HepG2 (cell line): ENCODE results near the gene ZNF770. TPM values are rescaled to one million over a fixed set of nuclear protein-coding genes. Genes with fewer than 3 reads are reported as not detected.

Experiments used
- KLF15 ChIP-seq: sonication (generic); formaldehyde crosslinking; IDR thresholded peaks from 2 replicates; pipeline ENCODE4 v1.8.1; 2023; ENCODE audit warnings: borderline replicate concordance, mild to moderate bottlenecking, inconsistent platforms, missing genetic modification reagents, mixed read lengths
- RORA ChIP-seq: sonication (generic); formaldehyde crosslinking; IDR thresholded peaks from 2 replicates; pipeline ENCODE4 v1.5.0; 2020; ENCODE audit warnings: mild to moderate bottlenecking, missing genetic modification reagents, moderate library complexity
- TBL1XR1 ChIP-seq: fragments of 150-350 bp; IDR thresholded peaks from 2 replicates; pipeline ENCODE4 v1.6.1; 2014; ENCODE audit warnings: borderline replicate concordance, low read length; ENCODE audit not compliant: partially characterized antibody
- TEAD2 ChIP-seq: sonication (generic); formaldehyde crosslinking; IDR thresholded peaks from 2 replicates; pipeline ENCODE4 v1.9.0; 2021; ENCODE audit warnings: missing genetic modification reagents
- TEF ChIP-seq: sonication (generic); formaldehyde crosslinking; IDR thresholded peaks from 2 replicates; pipeline ENCODE4 v1.5.0; 2020; ENCODE audit warnings: missing genetic modification reagents
- THAP8 ChIP-seq: sonication (generic); formaldehyde crosslinking; IDR thresholded peaks from 2 replicates; pipeline ENCODE4 v1.5.1; 2020; ENCODE audit warnings: missing genetic modification reagents, mild to moderate bottlenecking, borderline replicate concordance
- ZBED4 ChIP-seq: sonication (generic); formaldehyde crosslinking; IDR thresholded peaks from 2 replicates; pipeline ENCODE4 v1.4.0; 2020; ENCODE audit warnings: missing genetic modification reagents, borderline replicate concordance
- ZNF350 ChIP-seq: sonication (generic); formaldehyde crosslinking; IDR thresholded peaks from 2 replicates; pipeline ENCODE4 v1.4.0; 2020; ENCODE audit warnings: mild to moderate bottlenecking, low read depth, missing genetic modification reagents, borderline replicate concordance
- ZNF709 ChIP-seq: sonication (generic); formaldehyde crosslinking; IDR thresholded peaks from 2 replicates; pipeline ENCODE4 v1.5.0; 2020; ENCODE audit warnings: mild to moderate bottlenecking, missing genetic modification reagents
- ZSCAN21 ChIP-seq: sonication (generic); formaldehyde crosslinking; IDR thresholded peaks from 2 replicates; pipeline ENCODE4 v1.8.0; 2022; ENCODE audit warnings: mild to moderate bottlenecking, missing genetic modification reagents, moderate library complexity, borderline replicate concordance
- polyA plus RNA-seq, 8 experiments: library from polyadenylated mRNA; depleted of rRNA in 3 of 8; stranded (reverse) in 7 of 8; unstranded in 1 of 8; fragments of >200 nt; fragmentation: Illumina TruSeq in 4 of 8; extraction: Trizol in 4 of 8; gene quantifications; 2 replicates each; pipeline versions ENCODE4 v1.2.1 to v1.2.3, GENCODE V29; 2011 to 2016; ENCODE audit warnings: low read depth in 4 of 8, missing spikeins in 1 of 8, mixed read lengths in 1 of 8; ENCODE audit not compliant: insufficient read depth in 1 of 8
- total RNA-seq, 5 experiments: library from RNA; depleted of rRNA; stranded (reverse); fragments of >200 nt; fragmentation: Illumina TruSeq; extraction: Trizol; gene quantifications; 2 replicates each; pipeline ENCODE4 v1.2.3, GENCODE V29; 2016; ENCODE audit warnings: low read depth in 1 of 5
- TF ChIP-seq, protein P1 (sequence below): sonication (generic); formaldehyde crosslinking; IDR thresholded peaks from 2 replicates; pipeline ENCODE4 v1.5.1; 2020; ENCODE audit warnings: mild to moderate bottlenecking, missing genetic modification reagents, moderate library complexity
- TF ChIP-seq, protein P2 (sequence below): sonication (generic); formaldehyde crosslinking; IDR thresholded peaks from 2 replicates; pipeline ENCODE4 v1.4.0; 2020; ENCODE audit warnings: missing genetic modification reagents
- TF ChIP-seq, protein P3 (sequence below): sonication (generic); formaldehyde crosslinking; conservative IDR thresholded peaks from 2 replicates; pipeline ENCODE4 v1.8.0; 2022; ENCODE audit warnings: low read depth, missing genetic modification reagents

The ZNF770 gene
- total and polyA plus RNA-seq, 2 of the 13 experiments (the other 11 are each of a cell fraction or from before 2014, with no cell fraction given): 15.5 to 33.1 TPM

DNA sequence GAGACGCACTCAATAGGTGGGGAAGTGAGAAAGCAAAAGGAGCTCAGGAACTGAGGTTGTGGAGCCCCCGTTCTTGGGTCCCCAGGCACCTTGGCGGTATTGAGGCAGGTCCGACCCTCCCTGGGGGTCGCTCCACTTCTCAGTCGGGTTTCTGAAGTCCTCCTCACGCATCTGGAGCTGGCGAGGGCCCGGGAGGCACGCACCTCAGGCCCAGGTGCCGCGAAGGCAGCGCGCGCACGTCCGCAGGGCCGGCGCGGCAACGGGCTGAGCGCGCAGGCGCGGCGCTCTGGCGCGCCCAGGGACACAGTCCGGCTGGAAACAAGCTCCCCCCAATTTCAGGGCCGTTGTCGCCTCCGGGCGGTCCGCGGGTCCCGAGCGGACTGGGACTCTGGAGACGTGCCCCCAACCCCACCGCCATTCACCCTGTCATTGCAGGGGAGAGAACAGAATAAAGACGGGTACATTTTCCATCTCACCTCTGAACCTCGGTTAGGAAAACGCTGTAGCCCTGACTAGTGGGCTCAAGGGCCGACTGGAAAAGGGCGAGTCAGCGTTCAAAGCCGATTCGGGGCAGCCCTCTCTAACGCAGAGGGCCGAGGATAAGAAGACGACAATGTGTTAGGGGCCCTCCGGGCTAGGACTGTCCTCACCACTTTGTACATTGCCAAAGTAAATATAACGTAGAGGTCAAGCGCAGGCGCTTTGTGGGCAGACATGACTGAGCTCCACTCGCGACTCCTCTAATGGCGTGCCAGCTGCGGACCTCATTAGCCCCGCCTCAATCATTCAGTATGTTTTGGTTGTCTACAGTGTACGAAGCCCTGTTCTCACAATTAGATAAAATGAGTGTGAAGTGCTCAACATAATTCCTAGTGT, at the start of gene ZNF770 (continued):
- TF ChIP-seq, protein P1, sequence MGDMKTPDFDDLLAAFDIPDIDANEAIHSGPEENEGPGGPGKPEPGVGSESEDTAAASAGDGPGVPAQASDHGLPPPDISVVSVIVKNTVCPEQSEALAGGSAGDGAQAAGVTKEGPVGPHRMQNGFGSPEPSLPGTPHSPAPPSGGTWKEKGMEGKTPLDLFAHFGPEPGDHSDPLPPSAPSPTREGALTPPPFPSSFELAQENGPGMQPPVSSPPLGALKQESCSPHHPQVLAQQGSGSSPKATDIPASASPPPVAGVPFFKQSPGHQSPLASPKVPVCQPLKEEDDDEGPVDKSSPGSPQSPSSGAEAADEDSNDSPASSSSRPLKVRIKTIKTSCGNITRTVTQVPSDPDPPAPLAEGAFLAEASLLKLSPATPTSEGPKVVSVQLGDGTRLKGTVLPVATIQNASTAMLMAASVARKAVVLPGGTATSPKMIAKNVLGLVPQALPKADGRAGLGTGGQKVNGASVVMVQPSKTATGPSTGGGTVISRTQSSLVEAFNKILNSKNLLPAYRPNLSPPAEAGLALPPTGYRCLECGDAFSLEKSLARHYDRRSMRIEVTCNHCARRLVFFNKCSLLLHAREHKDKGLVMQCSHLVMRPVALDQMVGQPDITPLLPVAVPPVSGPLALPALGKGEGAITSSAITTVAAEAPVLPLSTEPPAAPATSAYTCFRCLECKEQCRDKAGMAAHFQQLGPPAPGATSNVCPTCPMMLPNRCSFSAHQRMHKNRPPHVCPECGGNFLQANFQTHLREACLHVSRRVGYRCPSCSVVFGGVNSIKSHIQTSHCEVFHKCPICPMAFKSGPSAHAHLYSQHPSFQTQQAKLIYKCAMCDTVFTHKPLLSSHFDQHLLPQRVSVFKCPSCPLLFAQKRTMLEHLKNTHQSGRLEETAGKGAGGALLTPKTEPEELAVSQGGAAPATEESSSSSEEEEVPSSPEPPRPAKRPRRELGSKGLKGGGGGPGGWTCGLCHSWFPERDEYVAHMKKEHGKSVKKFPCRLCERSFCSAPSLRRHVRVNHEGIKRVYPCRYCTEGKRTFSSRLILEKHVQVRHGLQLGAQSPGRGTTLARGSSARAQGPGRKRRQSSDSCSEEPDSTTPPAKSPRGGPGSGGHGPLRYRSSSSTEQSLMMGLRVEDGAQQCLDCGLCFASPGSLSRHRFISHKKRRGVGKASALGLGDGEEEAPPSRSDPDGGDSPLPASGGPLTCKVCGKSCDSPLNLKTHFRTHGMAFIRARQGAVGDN (CRISPR knock-in tag): peak; percentile 94
- TF ChIP-seq TEAD2 (CRISPR knock-in tag): peak; percentile 30; the same call in 1 of the 2 replicates
- 0 out of 2 replicates have a peak, but pooled peaks have one; percentile 53 for TF ChIP-seq TEF (CRISPR knock-in tag)
- peak; percentile 90 for TF ChIP-seq ZSCAN21
- peak; percentile 93; the same call in 1 of the 2 replicates for TF ChIP-seq THAP8 (CRISPR knock-in tag)
- TF ChIP-seq ZNF709 (CRISPR knock-in tag): peak; percentile 93; the same call in 1 of the 2 replicates
- TF ChIP-seq, protein P2, sequence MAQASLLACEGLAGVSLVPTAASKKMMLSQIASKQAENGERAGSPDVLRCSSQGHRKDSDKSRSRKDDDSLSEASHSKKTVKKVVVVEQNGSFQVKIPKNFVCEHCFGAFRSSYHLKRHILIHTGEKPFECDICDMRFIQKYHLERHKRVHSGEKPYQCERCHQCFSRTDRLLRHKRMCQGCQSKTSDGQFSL (CRISPR knock-in tag): peak; percentile 87
- TF ChIP-seq, protein P3, sequence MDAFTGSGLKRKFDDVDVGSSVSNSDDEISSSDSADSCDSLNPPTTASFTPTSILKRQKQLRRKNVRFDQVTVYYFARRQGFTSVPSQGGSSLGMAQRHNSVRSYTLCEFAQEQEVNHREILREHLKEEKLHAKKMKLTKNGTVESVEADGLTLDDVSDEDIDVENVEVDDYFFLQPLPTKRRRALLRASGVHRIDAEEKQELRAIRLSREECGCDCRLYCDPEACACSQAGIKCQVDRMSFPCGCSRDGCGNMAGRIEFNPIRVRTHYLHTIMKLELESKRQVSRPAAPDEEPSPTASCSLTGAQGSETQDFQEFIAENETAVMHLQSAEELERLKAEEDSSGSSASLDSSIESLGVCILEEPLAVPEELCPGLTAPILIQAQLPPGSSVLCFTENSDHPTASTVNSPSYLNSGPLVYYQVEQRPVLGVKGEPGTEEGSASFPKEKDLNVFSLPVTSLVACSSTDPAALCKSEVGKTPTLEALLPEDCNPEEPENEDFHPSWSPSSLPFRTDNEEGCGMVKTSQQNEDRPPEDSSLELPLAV (CRISPR knock-in tag): no peak; the same call in 1 of the 2 replicates
- TF ChIP-seq ZNF350: peak; percentile 87
- peak; percentile 3; the same call in 1 of the 2 replicates for TF ChIP-seq KLF15 (CRISPR knock-in tag)
- peak; percentile 50 for TF ChIP-seq TBL1XR1
- TF ChIP-seq ZBED4 (CRISPR knock-in tag): peak; percentile 60; the same call in 1 of the 2 replicates
- TF ChIP-seq RORA (CRISPR knock-in tag): no peak; the same call in 1 of the 2 replicates
